ENCODE data around the gene SHISA6.

- no peak for TF ChIP-seq POLR2A (IDR thresholded peaks at IDR 0.05)
- TF ChIP-seq CTCF (IDR thresholded peaks at IDR 0.05): no peak
Observed at GRCh38 chr17:11565591-11565990, 324.6 kb downstream of the SHISA6 start.
